Tibial nerve (tissue), 4 donors: ENCODE measurements around the gene CCR5. TPM values are rescaled to one million over a fixed set of nuclear protein-coding genes. Genes with fewer than 3 reads are reported as not detected.

ENCODE experiments used
- DNase-seq, 2 donors: peaks; one replicate each; pipeline ENCODE4 v3.0.0-alpha.2; 2019; ENCODE audit warnings: low spot score in 2 of 2
- H3K27ac ChIP-seq, 4 donors: fragments of 200-600 bp; sonication (generic) in 3 of 4; one replicate each; pipeline ENCODE4 v1.5.1; 2017 to 2019; ENCODE audit warnings: mild to moderate bottlenecking in 1 of 4
- H3K27me3 ChIP-seq, 2 donors: fragments of 200-600 bp; sonication (generic) in 1 of 2; one replicate each; pipeline versions ENCODE4 v1.5.1 to v1.6.0; 2017 to 2019
- H3K36me3 ChIP-seq, 3 donors: fragments of 200-600 bp; sonication (generic); one replicate each; pipeline ENCODE4 v1.5.1; 2018 to 2019
- H3K4me1 ChIP-seq, 4 donors: fragments of 200-600 bp; sonication (generic) in 3 of 4; one replicate each; pipeline ENCODE4 v1.5.1; 2017 to 2019
- H3K4me3 ChIP-seq, 4 donors: fragments of 200-600 bp; sonication (generic) in 3 of 4; one replicate each; pipeline ENCODE4 v1.5.1; 2017 to 2019; ENCODE audit warnings: mild to moderate bottlenecking in 1 of 4, moderate library complexity in 1 of 4
- H3K9me3 ChIP-seq, 4 donors: fragments of 200-600 bp; sonication (generic) in 3 of 4; one replicate each; pipeline ENCODE4 v1.5.1; 2017 to 2019
- CTCF ChIP-seq, 5 experiments: fragments of 200-600 bp in 3 of 5; fragments of 450-650 bp in 2 of 5; sonication (generic) in 3 of 5; IDR thresholded peaks; one replicate each; pipeline ENCODE4 v1.5.1; 2016 to 2019; ENCODE audit warnings: antibody characterized with exemption in 5 of 5, mild to moderate bottlenecking in 3 of 5, moderate library complexity in 2 of 5
- EP300 ChIP-seq, 2 donors: sonication (generic); formaldehyde crosslinking; IDR thresholded peaks; one replicate each; pipeline ENCODE4 v1.6.1; 2017; ENCODE audit warnings: antibody characterized with exemption in 2 of 2, mild to moderate bottlenecking in 1 of 2
- POLR2A ChIP-seq, 2 donors: fragments of 450-650 bp; IDR thresholded peaks; one replicate each; pipeline ENCODE4 v1.6.1; 2017; ENCODE audit warnings: antibody characterized with exemption in 2 of 2, mild to moderate bottlenecking in 2 of 2, moderate library complexity in 2 of 2
- WGBS, 2 donors: methylation state at CpG; one replicate each; pipeline ENCODE4 v1.1.5; 2018; 5-methylcytosine and 5-hydroxymethylcytosine counted together
- total RNA-seq, 4 donors: library from RNA; depleted of rRNA; stranded (reverse); fragments of >200 nt; gene quantifications; one replicate each; pipeline ENCODE4 v1.1.0, GENCODE V29; 2016

Gene CCR5
- total RNA-seq, 4 donors from 2014 or later = 0.22 to 1.2 (median 0.87) TPM

GRCh38 chr3:46413951-46414350 is 43.2 kb downstream of the CCR5 start:
- WGBS, 2 donors = 70 to 72% methylated on average over 5 of the region's 5 CpGs

GRCh38 chr3:46414739-46415138 is 44.0 kb downstream of the CCR5 start:
- Histone ChIP-seq H3K27ac (no peak overlapping the region), H3K9me3 (no peaks in the 10 kb centered on the region), H3K4me3 (no peak overlapping the region), H3K36me3 (no peaks in the 10 kb centered on the region), H3K4me1 (peaks cover 0 to 5% (median 0%) of the 10 kb centered on the region in 4 donors), H3K27me3 (no peaks in the 10 kb centered on the region)
- TF ChIP-seq EP300 (IDR thresholded peaks at IDR 0.05) = no peak
- no peak for TF ChIP-seq POLR2A (IDR thresholded peaks at IDR 0.05)
- TF ChIP-seq CTCF (IDR thresholded peaks at IDR 0.05) = no peak
- 66 to 67% methylated on average over 4 of the region's 4 CpGs for WGBS, 2 donors
- DNase-seq = no peak

More at GRCh38 chr3:46413951-46414350, 43.2 kb downstream of the CCR5 start:
- Histone ChIP-seq H3K4me1 (peaks cover 0 to 5% (median 0%) of the 10 kb centered on the region in 4 donors), H3K36me3 (no peaks in the 10 kb centered on the region), H3K27me3 (no peaks in the 10 kb centered on the region), H3K9me3 (no peaks in the 10 kb centered on the region), H3K4me3 (no peak overlapping the region), H3K27ac (no peak overlapping the region)
- no peak for DNase-seq
- no peak for TF ChIP-seq EP300 (IDR thresholded peaks at IDR 0.05)
- TF ChIP-seq POLR2A (IDR thresholded peaks at IDR 0.05) = no peak
- no peak for TF ChIP-seq CTCF (IDR thresholded peaks at IDR 0.05)

GRCh38 chr3:46416125-46416810 is 45.5 kb downstream of the CCR5 start:
- H3K4me1 ChIP-seq = peaks cover 0 to 5% (median 0%) of the 10 kb centered on the region in 4 donors
- WGBS, 2 donors = 34 to 36% methylated on average over 10 of the region's 10 CpGs
- no peaks in the 10 kb centered on the region for H3K9me3 ChIP-seq
- no peaks in the 10 kb centered on the region for H3K36me3 ChIP-seq
- no peak for DNase-seq
- no peak overlapping the region for H3K4me3 ChIP-seq
- no peaks in the 10 kb centered on the region for H3K27me3 ChIP-seq
- no peak overlapping the region for H3K27ac ChIP-seq
- no peak for TF ChIP-seq POLR2A (IDR thresholded peaks at IDR 0.05)
- no peak for TF ChIP-seq CTCF (IDR thresholded peaks at IDR 0.05)
- TF ChIP-seq EP300 (IDR thresholded peaks at IDR 0.05) = no peak

GRCh38 chr3:46416811-46417510 is 46.2 kb downstream of the CCR5 start:
- Histone ChIP-seq H3K4me1 (peaks cover 0 to 5% (median 0%) of the 10 kb centered on the region in 4 donors), H3K9me3 (no peaks in the 10 kb centered on the region), H3K4me3 (no peak overlapping the region), H3K36me3 (no peaks in the 10 kb centered on the region), H3K27me3 (no peaks in the 10 kb centered on the region), H3K27ac (no peak overlapping the region)
- 83% methylated on average over 7 of the region's 7 CpGs for WGBS, 2 donors
- no peak for DNase-seq
- no peak for TF ChIP-seq EP300 (IDR thresholded peaks at IDR 0.05)
- TF ChIP-seq CTCF (IDR thresholded peaks at IDR 0.05) = no peak
